Measurements from ENCODE around the gene RPS27. TPM values are rescaled to one million over a fixed set of nuclear protein-coding genes. Genes with fewer than 3 reads are reported as not detected.
A peak's percentile ranks its signal among the peaks of the same experiment; 100 is the strongest.

Gene RPS27
- total RNA-seq, 2 experiments from 2014 or later = 2,596 to 2,883 TPM

- CTCF ChIA-PET = no interaction called here
- Mint-ChIP-seq H3K4me3 (no peak overlapping the region), H3K9me3 (no peaks in the 10 kb centered on the region), H3K27me3 (no peaks in the 10 kb centered on the region), H3K27ac (no peak overlapping the region), H3K36me3 (ENCODE audit: low read depth) (peaks cover 54% of the 10 kb centered on the region), H3K4me1 (peaks cover 34% of the 10 kb centered on the region)
- POLR2A ChIA-PET = no interaction called here
- DNase-seq = no peak
Observed at GRCh38 chr1:153951801-153952200, 38.8 kb upstream of the RPS27 start.

DNA sequence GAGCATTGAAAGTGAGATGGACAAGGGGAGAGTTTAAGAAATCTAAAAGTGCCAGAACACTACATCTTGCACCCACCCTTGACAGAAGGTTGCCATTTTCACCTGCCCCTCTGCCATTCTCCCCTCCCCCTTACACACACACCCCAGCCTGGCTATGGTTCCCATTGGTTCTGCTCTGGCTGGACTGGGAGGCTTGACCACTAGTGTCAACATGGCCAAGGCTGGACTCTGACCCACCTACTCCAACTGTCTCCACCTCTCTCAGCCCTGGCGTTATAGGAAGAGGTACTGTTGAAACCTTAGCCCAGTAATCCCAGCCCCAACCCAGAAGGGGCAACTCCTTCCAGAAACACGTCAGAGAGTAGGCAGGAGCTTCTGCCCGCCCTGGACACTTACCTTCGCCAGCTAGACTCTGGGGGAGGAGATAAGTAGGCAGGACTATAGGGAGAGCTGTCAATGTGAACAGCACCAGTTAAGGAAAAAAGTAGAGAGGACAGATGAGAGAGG lies 36.6 kb upstream of the RPS27 start:
- Mint-ChIP-seq H3K27me3 (no peaks in the 10 kb centered on the region), H3K27ac (peak overlapping the region; percentile 54), H3K36me3 (ENCODE audit: low read depth) (peaks cover 47% of the 10 kb centered on the region), H3K4me1 (peaks cover 35% of the 10 kb centered on the region), H3K9me3 (no peaks in the 10 kb centered on the region), H3K4me3 (peak overlapping the region; percentile 21)
- DNase-seq = no peak
- ChIA-PET POLR2A (interaction anchor here (0.7 kb wide), 1 partner anchor 14 kb away, joined by 6 read pairs; the partner anchor contains the start of gene CREB3L4), CTCF (interaction anchor here (0.5 to 5.2 kb wide), 6 partner anchors 9 to 127 kb away, joined by 3 to 38 read pairs (median 4); partner anchors contain the start of genes DENND4B, RAB13 and SLC39A1)

- Mint-ChIP-seq H3K36me3 (ENCODE audit: low read depth) (peaks cover 47% of the 10 kb centered on the region), H3K4me3 (no peak overlapping the region), H3K9me3 (no peaks in the 10 kb centered on the region), H3K27me3 (no peaks in the 10 kb centered on the region), H3K27ac (peak overlapping the region; percentile 80), H3K4me1 (peaks cover 42% of the 10 kb centered on the region)
- no peak for DNase-seq
- ChIA-PET CTCF (interaction anchor here (1.1 to 5.2 kb wide), 3 partner anchors 8 to 30 kb away, joined by 3 to 38 read pairs (median 7); partner anchors contain the start of genes DENND4B and SLC39A1), POLR2A (no interaction called here)
Observed at GRCh38 chr1:153954826-153955225, 35.7 kb upstream of the RPS27 start.

DNA sequence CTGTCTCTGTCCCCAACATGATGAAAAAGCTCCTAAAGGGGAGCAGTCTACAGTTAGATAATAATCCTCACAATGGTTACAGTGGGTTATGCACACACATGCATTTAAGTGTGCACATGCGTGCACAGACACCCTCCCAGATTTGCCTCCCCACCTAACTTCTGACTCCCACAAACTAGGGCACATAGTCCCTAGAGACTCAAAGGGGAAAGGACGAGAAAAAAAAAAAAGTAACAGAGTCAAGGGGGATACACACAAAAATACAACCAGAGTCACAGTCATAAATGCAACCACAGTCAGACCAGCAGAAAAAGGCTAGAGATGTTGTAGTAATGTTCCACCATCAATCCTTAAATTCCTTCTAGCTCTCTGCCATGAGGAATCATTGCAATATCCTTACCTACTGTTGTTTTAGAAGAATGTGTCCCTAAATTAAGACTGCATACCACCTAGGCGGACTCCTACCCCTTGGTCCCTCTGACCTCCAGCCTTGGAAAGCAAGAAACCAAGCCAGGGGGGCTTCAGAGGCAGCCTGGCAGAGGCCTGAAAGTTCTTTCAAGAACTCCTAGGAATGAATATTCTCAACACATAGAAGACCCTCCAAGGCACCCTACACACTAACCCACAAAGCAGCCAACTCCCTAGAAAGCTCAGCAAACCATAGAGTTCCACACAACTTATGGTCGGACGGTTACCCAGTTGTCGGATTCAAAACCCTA lies 33.4 kb upstream of the RPS27 start:
- peaks cover 39% of the 10 kb centered on the region for H3K36me3 Mint-ChIP-seq (ENCODE audit: low read depth)
- ChIA-PET CTCF (interaction anchor here (0.6 to 5.2 kb wide), 6 partner anchors 9 to 165 kb away, joined by 3 to 38 read pairs (median 4); partner anchors contain the start of genes CREB3L4 and DENND4B), POLR2A (no interaction called here)
- H3K27me3 Mint-ChIP-seq = no peaks in the 10 kb centered on the region
- H3K27ac Mint-ChIP-seq = peak overlapping the region; percentile 92
- DNase-seq = no peak
- peak overlapping the region; percentile 96 for H3K4me3 Mint-ChIP-seq
- H3K9me3 Mint-ChIP-seq = no peaks in the 10 kb centered on the region
- peaks cover 58% of the 10 kb centered on the region for H3K4me1 Mint-ChIP-seq

- peaks cover 35% of the 10 kb centered on the region for H3K36me3 Mint-ChIP-seq (ENCODE audit: low read depth)
- H3K9me3 Mint-ChIP-seq = no peaks in the 10 kb centered on the region
- H3K4me1 Mint-ChIP-seq = peaks cover 64% of the 10 kb centered on the region
- peak; percentile 46 for DNase-seq
- peak overlapping the region; percentile 92 for H3K27ac Mint-ChIP-seq
- CTCF ChIA-PET = interaction anchor here (0.6 to 5.2 kb wide), 4 partner anchors 8 to 286 kb away, joined by 3 to 38 read pairs (median 6); partner anchors contain the start of genes CREB3L4 and DENND4B
- POLR2A ChIA-PET = interaction anchor here (1.0 kb wide), 1 partner anchor 20 kb away, joined by 5 read pairs; the partner anchor contains the start of gene JTB
- peak overlapping the region; percentile 96 for H3K4me3 Mint-ChIP-seq
- H3K27me3 Mint-ChIP-seq = no peaks in the 10 kb centered on the region
Observed at GRCh38 chr1:153957744-153958110, 32.8 kb upstream of the RPS27 start.

- DNase-seq = peak; percentile 99
- Mint-ChIP-seq H3K4me3 (peak within 1 kb of the TSS; percentile 96), H3K27ac (peak within 1 kb of the TSS; percentile 92), H3K9me3 (no peaks in the 10 kb centered on the region), H3K4me1 (peaks cover 66% of the 10 kb centered on the region), H3K36me3 (ENCODE audit: low read depth) (peaks cover 33% of the 10 kb centered on the region), H3K27me3 (no peaks in the 10 kb centered on the region)
- POLR2A ChIA-PET = interaction anchor here (0.7 to 1.0 kb wide), 3 partner anchors 8 to 168 kb away, joined by 3 to 5 read pairs (median 5); partner anchors contain the start of gene JTB
- CTCF ChIA-PET = interaction anchor here (0.6 to 5.2 kb wide), 4 partner anchors 7 to 286 kb away, joined by 3 to 38 read pairs (median 6); partner anchors contain the start of genes CREB3L4 and DENND4B
Observed at GRCh38 chr1:153958111-153958960, 32.2 kb upstream of the RPS27 start, which contains the start of gene CRTC2. TSS of gene CRTC2 (minus strand) at chr1:153958612. CDS start at chr1:153958497, 115 bp downstream.

DNA sequence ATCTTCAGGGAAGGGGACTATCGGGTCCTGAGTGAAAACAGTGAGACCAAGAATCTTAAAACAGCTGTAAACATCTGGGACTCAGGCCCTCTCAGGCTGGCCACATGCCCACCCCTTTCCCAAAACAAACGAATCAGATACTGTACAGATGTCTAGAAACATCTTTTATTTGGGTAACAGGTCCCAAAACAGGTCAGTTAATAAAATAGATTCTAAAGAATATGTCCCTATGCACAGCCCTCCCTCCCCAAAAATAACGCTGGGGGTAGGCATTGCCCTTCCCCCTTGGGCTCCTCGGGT lies 31.7 kb upstream of the RPS27 start:
- Mint-ChIP-seq H3K9me3 (no peaks in the 10 kb centered on the region), H3K4me3 (peak overlapping the region; percentile 96), H3K36me3 (ENCODE audit: low read depth) (peaks cover 28% of the 10 kb centered on the region), H3K27ac (peak overlapping the region; percentile 92), H3K27me3 (no peaks in the 10 kb centered on the region), H3K4me1 (peaks cover 70% of the 10 kb centered on the region)
- CTCF ChIA-PET = interaction anchor here (1.8 to 5.2 kb wide), 2 partner anchors 9 to 14 kb away, joined by 8 to 38 read pairs; partner anchors contain the start of genes CREB3L4 and DENND4B
- DNase-seq = no peak
- POLR2A ChIA-PET = interaction anchor here (0.7 to 0.9 kb wide), 2 partner anchors 8 to 169 kb away, joined by 3 to 5 read pairs; no protein-coding TSS in a partner anchor

GRCh38 chr1:153959454-153959853 lies 31.1 kb upstream of the RPS27 start:
- Mint-ChIP-seq H3K4me3 (no peak overlapping the region), H3K4me1 (peaks cover 70% of the 10 kb centered on the region), H3K27ac (peak overlapping the region; percentile 27)

GRCh38 chr1:153960206-153960605 lies 30.4 kb upstream of the RPS27 start:
- no peaks in the 10 kb centered on the region for H3K9me3 Mint-ChIP-seq
- peaks cover 22% of the 10 kb centered on the region for H3K36me3 Mint-ChIP-seq (ENCODE audit: low read depth)
- POLR2A ChIA-PET = no interaction called here
- CTCF ChIA-PET = interaction anchor here (0.6 kb wide), 1 partner anchor 26 kb away, joined by 3 read pairs; the partner anchor contains the start of gene RAB13
- DNase-seq = no peak
- no peak overlapping the region for H3K4me3 Mint-ChIP-seq
- no peaks in the 10 kb centered on the region for H3K27me3 Mint-ChIP-seq
- H3K4me1 Mint-ChIP-seq = peaks cover 63% of the 10 kb centered on the region
- no peak overlapping the region for H3K27ac Mint-ChIP-seq

More at GRCh38 chr1:153959454-153959853, 31.1 kb upstream of the RPS27 start:
- DNase-seq = no peak
- Mint-ChIP-seq H3K27me3 (no peaks in the 10 kb centered on the region), H3K9me3 (no peaks in the 10 kb centered on the region), H3K36me3 (ENCODE audit: low read depth) (peaks cover 23% of the 10 kb centered on the region)
- ChIA-PET POLR2A (no interaction called here), CTCF (interaction anchor here (0.6 kb wide), 1 partner anchor 27 kb away, joined by 3 read pairs; the partner anchor contains the start of gene RAB13)

- no peak for DNase-seq
- H3K4me3 Mint-ChIP-seq = peak overlapping the region; percentile 81
- H3K36me3 Mint-ChIP-seq (ENCODE audit: low read depth) = peaks cover 25% of the 10 kb centered on the region
- H3K4me1 Mint-ChIP-seq = peaks cover 61% of the 10 kb centered on the region
- H3K9me3 Mint-ChIP-seq = no peaks in the 10 kb centered on the region
- H3K27me3 Mint-ChIP-seq = no peaks in the 10 kb centered on the region
- no peak overlapping the region for H3K27ac Mint-ChIP-seq
- POLR2A ChIA-PET = interaction anchor here (0.6 kb wide), 1 partner anchor 1073 kb away, joined by 3 read pairs; no protein-coding TSS in a partner anchor
- CTCF ChIA-PET = interaction anchor here (2.1 kb wide), 1 partner anchor 16 kb away, joined by 12 read pairs; the partner anchor contains the start of gene JTB
Observed at GRCh38 chr1:153961421-153961820, 29.1 kb upstream of the RPS27 start.

GRCh38 chr1:153962088-153963029 lies 28.2 kb upstream of the RPS27 start:
- peaks cover 60% of the 10 kb centered on the region for H3K4me1 Mint-ChIP-seq
- no peaks in the 10 kb centered on the region for H3K27me3 Mint-ChIP-seq
- H3K9me3 Mint-ChIP-seq = no peaks in the 10 kb centered on the region
- ChIA-PET CTCF (interaction anchor here (1.2 to 2.2 kb wide), 7 partner anchors 8 to 25 kb away, joined by 4 to 13 read pairs (median 7); partner anchors contain the start of genes DENND4B, JTB and RAB13), POLR2A (interaction anchor here (0.5 to 2.1 kb wide), 2 partner anchors 17 to 270 kb away, joined by 6 to 13 read pairs; no protein-coding TSS in a partner anchor)
- H3K4me3 Mint-ChIP-seq = peak overlapping the region; percentile 81
- DNase-seq = no peak
- peak overlapping the region; percentile 91 for H3K27ac Mint-ChIP-seq
- H3K36me3 Mint-ChIP-seq (ENCODE audit: low read depth) = peaks cover 19% of the 10 kb centered on the region
